WERI-Rb-1 (cell line): ENCODE results near the gene MRAP2.
"Not testable (repeated sequence)": the region's sequence is repeated elsewhere in the genome, so short reads cannot be mapped to it uniquely, and the experiment has no call there.

Source experiments
- DNase-seq: peaks from one replicate; pipeline ENCODE4 v3.0.0-alpha.2; 2020
- H3K27ac ChIP-seq: fragments of 250-450 bp; sonication (Bioruptor Pico); 2 replicates; pipeline ENCODE4 v1.5.1; 2020; ENCODE audit warnings: mild to moderate bottlenecking, moderate library complexity
- H3K27me3 ChIP-seq: fragments of 250-450 bp; sonication (Bioruptor Pico); 2 replicates; pipeline ENCODE4 v1.5.1; 2021; ENCODE audit warnings: mild to moderate bottlenecking, low read depth, moderate library complexity; ENCODE audit not compliant: insufficient read depth, severe bottlenecking
- H3K36me3 ChIP-seq: fragments of 250-450 bp; sonication (Bioruptor Pico); 2 replicates; pipeline ENCODE4 v1.5.1; 2020; ENCODE audit warnings: mild to moderate bottlenecking, moderate library complexity
- H3K4me3 ChIP-seq: 2 replicates; pipeline ENCODE4 v1.5.1; 2011; ENCODE audit warnings: low read depth, mild to moderate bottlenecking, control low read depth, low read length
- H3K9me3 ChIP-seq: fragments of 250-450 bp; sonication (Bioruptor Pico); 2 replicates; pipeline ENCODE4 v1.5.1; 2021; ENCODE audit warnings: mild to moderate bottlenecking, moderate library complexity; ENCODE audit not compliant: severe bottlenecking
- TF ChIP-seq, protein P1 (sequence below): IDR thresholded peaks from 2 replicates; pipeline ENCODE4 v1.5.1; 2011; ENCODE audit warnings: low read depth, mild to moderate bottlenecking, control low read depth, inconsistent platforms, low read length

The MRAP2 gene

DNA sequence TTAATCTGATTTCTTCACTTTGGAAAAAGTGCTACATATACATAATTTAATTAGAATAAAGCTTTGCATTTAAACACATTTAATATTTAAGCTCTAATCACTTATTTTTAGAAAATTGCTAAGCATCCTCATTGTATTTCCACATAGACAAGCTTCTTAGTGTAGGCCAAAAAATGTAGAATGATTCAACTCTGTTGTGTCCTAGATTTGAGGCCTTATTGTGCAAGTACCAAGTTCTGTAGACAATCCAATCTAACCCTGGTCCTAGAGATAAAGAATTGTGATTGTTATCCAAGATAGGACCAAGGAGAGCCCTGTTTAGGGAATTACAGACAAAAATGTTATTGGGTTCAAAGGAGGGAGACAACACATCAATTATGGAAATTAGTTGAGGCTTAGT lies 27.6 kb downstream of the MRAP2 start:
- TF ChIP-seq, protein P1, sequence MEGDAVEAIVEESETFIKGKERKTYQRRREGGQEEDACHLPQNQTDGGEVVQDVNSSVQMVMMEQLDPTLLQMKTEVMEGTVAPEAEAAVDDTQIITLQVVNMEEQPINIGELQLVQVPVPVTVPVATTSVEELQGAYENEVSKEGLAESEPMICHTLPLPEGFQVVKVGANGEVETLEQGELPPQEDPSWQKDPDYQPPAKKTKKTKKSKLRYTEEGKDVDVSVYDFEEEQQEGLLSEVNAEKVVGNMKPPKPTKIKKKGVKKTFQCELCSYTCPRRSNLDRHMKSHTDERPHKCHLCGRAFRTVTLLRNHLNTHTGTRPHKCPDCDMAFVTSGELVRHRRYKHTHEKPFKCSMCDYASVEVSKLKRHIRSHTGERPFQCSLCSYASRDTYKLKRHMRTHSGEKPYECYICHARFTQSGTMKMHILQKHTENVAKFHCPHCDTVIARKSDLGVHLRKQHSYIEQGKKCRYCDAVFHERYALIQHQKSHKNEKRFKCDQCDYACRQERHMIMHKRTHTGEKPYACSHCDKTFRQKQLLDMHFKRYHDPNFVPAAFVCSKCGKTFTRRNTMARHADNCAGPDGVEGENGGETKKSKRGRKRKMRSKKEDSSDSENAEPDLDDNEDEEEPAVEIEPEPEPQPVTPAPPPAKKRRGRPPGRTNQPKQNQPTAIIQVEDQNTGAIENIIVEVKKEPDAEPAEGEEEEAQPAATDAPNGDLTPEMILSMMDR = no peak
- Histone ChIP-seq H3K9me3 (no peaks in the 10 kb centered on the region), H3K36me3 (no peaks in the 10 kb centered on the region), H3K27me3 (no peaks in the 10 kb centered on the region), H3K4me3 (no peak overlapping the region), H3K27ac (no peak overlapping the region)
- DNase-seq = no peak

GRCh38 chr6:84061613-84062398 lies 28.2 kb downstream of the MRAP2 start:
- TF ChIP-seq, protein P1 = no peak
- DNase-seq = no peak

GRCh38 chr6:84062519-84063154 lies 29.1 kb downstream of the MRAP2 start:
- Histone ChIP-seq H3K27ac (no peak overlapping the region), H3K27me3 (no peaks in the 10 kb centered on the region), H3K9me3 (no peaks in the 10 kb centered on the region), H3K4me3 (no peak overlapping the region), H3K36me3 (no peaks in the 10 kb centered on the region)
- DNase-seq = no peak
- TF ChIP-seq, protein P1 = no peak

More at GRCh38 chr6:84061613-84062398, 28.2 kb downstream of the MRAP2 start:
- Histone ChIP-seq H3K27me3 (no peaks in the 10 kb centered on the region), H3K36me3 (no peaks in the 10 kb centered on the region), H3K9me3 (no peaks in the 10 kb centered on the region), H3K27ac (no peak overlapping the region), H3K4me3 (no peak overlapping the region)

GRCh38 chr6:84065693-84066290 lies 32.2 kb downstream of the MRAP2 start:
- TF ChIP-seq, protein P1 = no peak
- Histone ChIP-seq H3K27me3 (no peaks in the 10 kb centered on the region), H3K4me3 (no peak overlapping the region), H3K9me3 (no peaks in the 10 kb centered on the region), H3K27ac (no peak overlapping the region), H3K36me3 (no peaks in the 10 kb centered on the region)
- DNase-seq = no peak

GRCh38 chr6:84066536-84066935 lies 33.0 kb downstream of the MRAP2 start:
- Histone ChIP-seq H3K27ac (no peak overlapping the region), H3K36me3 (no peaks in the 10 kb centered on the region), H3K27me3 (no peaks in the 10 kb centered on the region), H3K4me3 (no peak overlapping the region), H3K9me3 (peaks cover 3% of the 10 kb centered on the region)
- DNase-seq = no peak
- TF ChIP-seq, protein P1 = no peak

DNA sequence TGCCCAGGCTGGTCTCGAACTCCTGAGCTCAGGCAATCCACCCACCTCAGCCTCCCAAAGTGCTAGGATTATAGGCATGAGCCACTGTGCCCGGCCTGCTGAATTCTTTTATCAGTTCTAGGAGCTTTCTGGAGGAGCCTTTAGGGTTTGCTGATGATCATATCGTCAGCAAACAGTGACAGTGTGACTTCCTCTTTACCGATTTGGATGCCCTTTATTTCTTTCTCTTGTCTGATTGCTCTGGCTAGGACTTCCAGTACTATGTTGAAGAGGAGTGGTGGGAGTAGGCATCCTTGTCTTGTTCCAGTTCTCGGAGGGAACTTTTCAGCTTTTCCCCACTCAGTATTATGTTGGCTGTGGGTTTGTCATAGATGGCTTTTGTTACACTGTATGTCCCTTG lies 35.3 kb downstream of the MRAP2 start:
- not testable (repeated sequence) for DNase-seq, H3K27ac ChIP-seq, H3K4me3 ChIP-seq, H3K36me3 ChIP-seq, H3K9me3 ChIP-seq, H3K27me3 ChIP-seq
